Measurements from ENCODE around the gene OSBPL6. TPM values are rescaled to one million over a fixed set of nuclear protein-coding genes. Genes with fewer than 3 reads are reported as not detected.

Gene OSBPL6
- total RNA-seq, 1 donor from 2014 or later = 6.9 TPM

- Mint-ChIP-seq H3K4me3 (no peak overlapping the region), H3K27me3 (peaks cover 7% of the 10 kb centered on the region), H3K36me3 (no peaks in the 10 kb centered on the region), H3K27ac (no peak overlapping the region), H3K9me3 (no peaks in the 10 kb centered on the region), H3K4me1 (ENCODE audit: unreplicated experiment) (no peaks in the 10 kb centered on the region)
- no peak for TF ChIP-seq CTCF (conservative IDR thresholded peaks at IDR 0.05)
- DNase-seq (ENCODE audit: extremely low spot score, unreplicated experiment) = no peak
Measured at GRCh38 chr2:178367344-178367743, 173.0 kb downstream of the OSBPL6 start.

GRCh38 chr2:178374865-178375264 is 180.6 kb downstream of the OSBPL6 start:
- Mint-ChIP-seq H3K4me1 (ENCODE audit: unreplicated experiment) (no peaks in the 10 kb centered on the region), H3K9me3 (no peaks in the 10 kb centered on the region), H3K27me3 (peaks cover 24% of the 10 kb centered on the region), H3K36me3 (peaks cover 11% of the 10 kb centered on the region), H3K27ac (no peak overlapping the region), H3K4me3 (no peak overlapping the region)
- no peak for DNase-seq (ENCODE audit: extremely low spot score, unreplicated experiment)
- TF ChIP-seq CTCF (conservative IDR thresholded peaks at IDR 0.05) = no peak

GRCh38 chr2:178377046-178377445 is 182.7 kb downstream of the OSBPL6 start:
- H3K27ac Mint-ChIP-seq = no peak overlapping the region
- no peak overlapping the region for H3K4me3 Mint-ChIP-seq
- no peak for TF ChIP-seq CTCF (conservative IDR thresholded peaks at IDR 0.05)
- DNase-seq (ENCODE audit: extremely low spot score, unreplicated experiment) = no peak
- peaks cover 21% of the 10 kb centered on the region for H3K27me3 Mint-ChIP-seq
- H3K9me3 Mint-ChIP-seq = no peaks in the 10 kb centered on the region
- H3K4me1 Mint-ChIP-seq (ENCODE audit: unreplicated experiment) = no peaks in the 10 kb centered on the region
- peaks cover 11% of the 10 kb centered on the region for H3K36me3 Mint-ChIP-seq

GRCh38 chr2:178379162-178380004 is 185.1 kb downstream of the OSBPL6 start:
- H3K27me3 Mint-ChIP-seq = peaks cover 15% of the 10 kb centered on the region
- H3K27ac Mint-ChIP-seq = no peak overlapping the region
- no peak for DNase-seq (ENCODE audit: extremely low spot score, unreplicated experiment)
- H3K4me1 Mint-ChIP-seq (ENCODE audit: unreplicated experiment) = no peaks in the 10 kb centered on the region
- no peak overlapping the region for H3K4me3 Mint-ChIP-seq
- peaks cover 16% of the 10 kb centered on the region for H3K36me3 Mint-ChIP-seq
- no peaks in the 10 kb centered on the region for H3K9me3 Mint-ChIP-seq
- no peak for TF ChIP-seq CTCF (conservative IDR thresholded peaks at IDR 0.05)

- peaks cover 12% of the 10 kb centered on the region for H3K27me3 Mint-ChIP-seq
- no peak overlapping the region for H3K4me3 Mint-ChIP-seq
- TF ChIP-seq CTCF (conservative IDR thresholded peaks at IDR 0.05) = no peak
- no peak overlapping the region for H3K27ac Mint-ChIP-seq
- no peaks in the 10 kb centered on the region for H3K4me1 Mint-ChIP-seq (ENCODE audit: unreplicated experiment)
- H3K36me3 Mint-ChIP-seq = peaks cover 16% of the 10 kb centered on the region
- no peak for DNase-seq (ENCODE audit: extremely low spot score, unreplicated experiment)
- no peaks in the 10 kb centered on the region for H3K9me3 Mint-ChIP-seq
Measured at GRCh38 chr2:178380763-178381162, 186.5 kb downstream of the OSBPL6 start.
